ENCODE results near the gene PHYHIPL. TPM values are rescaled to one million over a fixed set of nuclear protein-coding genes. Genes with fewer than 3 reads are reported as not detected.

PHYHIPL gene
- polyA plus RNA-seq, 3 donors = 14.4 to 18.3 (median 14.7) TPM

DNA sequence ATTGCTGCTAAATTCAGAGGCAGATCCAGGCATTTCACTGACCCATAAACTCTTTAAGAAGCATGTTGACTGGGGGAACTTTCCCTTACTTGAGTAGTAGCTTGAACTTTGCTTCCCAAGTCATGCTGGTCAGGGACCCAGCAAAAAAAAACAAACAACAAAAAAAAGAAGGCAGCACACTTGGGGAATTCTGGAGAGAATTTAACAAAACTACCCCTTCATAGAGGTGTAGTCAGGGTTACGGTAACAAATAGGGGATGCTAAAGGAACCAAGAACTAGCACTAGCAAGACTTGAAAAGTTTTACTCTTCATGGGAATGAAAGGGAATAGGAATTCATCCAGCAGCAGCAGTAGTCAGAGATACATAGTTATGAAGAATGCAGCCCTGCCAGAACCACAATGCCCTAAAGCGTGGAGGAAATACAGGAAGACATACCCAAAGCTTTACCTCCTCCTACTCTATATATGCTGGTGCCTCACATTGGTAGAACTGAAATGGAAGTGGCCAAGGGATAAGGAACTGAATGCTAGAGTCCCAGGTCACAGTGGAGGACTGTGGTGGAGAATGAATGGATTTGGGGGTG lies 67.3 kb downstream of the PHYHIPL start:
- DNase-seq = no peak

DNA sequence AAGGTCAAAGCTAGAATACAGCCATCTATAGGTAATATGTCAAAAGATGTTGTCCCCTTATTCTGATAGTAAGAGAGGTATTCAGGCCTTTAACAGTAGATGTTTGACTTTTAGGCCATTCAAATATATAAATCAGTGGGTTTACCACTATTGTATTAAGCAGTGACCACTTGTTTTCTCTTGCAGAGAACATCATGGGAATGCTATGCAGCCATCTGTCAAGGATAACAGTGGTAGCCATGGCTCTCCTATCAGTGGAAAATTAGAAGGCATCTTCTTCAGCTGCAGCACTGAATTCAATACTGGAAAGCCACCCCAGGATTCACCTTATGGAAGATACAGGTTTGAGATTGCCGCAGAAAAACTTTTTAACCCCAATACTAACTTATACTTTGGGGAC lies 68.4 kb downstream of the PHYHIPL start:
- DNase-seq = no peak

- no peak for DNase-seq
Observed at GRCh38 chr10:59245686-59246085, 69.2 kb downstream of the PHYHIPL start.

DNA sequence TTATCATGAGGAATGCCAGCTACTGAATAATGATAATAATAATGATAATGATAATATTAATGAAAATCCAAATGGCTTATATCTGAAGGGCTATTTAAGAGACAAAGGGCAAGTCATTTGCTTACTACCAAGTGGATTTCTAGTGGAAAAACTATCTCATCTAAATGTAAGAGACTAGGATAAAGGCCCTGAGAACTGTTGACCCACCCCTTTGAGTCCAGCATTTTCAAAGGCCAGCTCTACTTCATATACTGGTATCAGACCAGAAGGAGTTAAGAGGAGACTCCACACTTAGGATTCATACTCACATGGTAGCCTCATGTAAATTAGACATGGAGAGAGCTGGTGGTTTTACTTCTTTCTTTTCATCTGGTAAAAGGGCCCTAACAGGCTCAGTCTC lies 76.0 kb downstream of the PHYHIPL start:
- no peak for DNase-seq

GRCh38 chr10:59255463-59255862 lies 79.0 kb downstream of the PHYHIPL start:
- no peak for DNase-seq

DNA sequence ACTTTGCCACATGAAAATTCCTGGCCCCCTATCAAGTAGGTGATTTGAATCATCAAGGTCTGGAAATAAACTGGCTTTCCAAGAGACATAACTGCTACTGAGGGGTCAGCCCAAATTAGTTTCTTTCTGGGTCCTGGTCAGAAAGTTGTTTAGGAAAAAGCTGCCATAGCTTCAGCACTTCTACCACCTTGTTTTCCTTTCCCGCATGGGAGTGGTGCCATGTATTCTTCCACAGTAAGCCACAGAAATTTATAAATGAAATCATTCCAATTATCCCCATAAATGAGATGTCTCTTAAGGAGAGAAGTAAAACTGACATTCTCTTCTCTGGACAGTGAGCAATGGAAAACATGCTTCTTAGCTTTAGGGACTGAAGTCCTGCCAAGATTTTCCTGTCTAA lies 80.8 kb downstream of the PHYHIPL start:
- no peak for DNase-seq

DNA sequence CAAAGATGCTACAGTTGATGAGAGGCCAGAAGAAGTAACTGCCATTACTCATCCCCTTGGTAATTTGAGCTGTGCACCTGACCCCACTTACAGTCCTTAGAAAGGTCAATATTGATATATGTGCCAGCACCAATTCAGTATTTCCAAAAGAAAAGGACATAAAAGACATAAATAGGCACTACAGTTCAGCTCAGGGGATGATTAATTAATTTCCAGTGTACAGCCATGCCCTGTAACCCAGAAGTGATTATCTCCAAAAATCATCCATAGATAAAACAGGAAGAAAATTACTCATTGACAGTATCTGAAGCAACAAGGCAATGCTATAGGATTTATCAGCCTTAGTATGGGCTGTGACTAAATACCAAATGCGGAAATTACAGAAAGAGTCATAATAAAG lies 82.4 kb downstream of the PHYHIPL start:
- DNase-seq = no peak

DNA sequence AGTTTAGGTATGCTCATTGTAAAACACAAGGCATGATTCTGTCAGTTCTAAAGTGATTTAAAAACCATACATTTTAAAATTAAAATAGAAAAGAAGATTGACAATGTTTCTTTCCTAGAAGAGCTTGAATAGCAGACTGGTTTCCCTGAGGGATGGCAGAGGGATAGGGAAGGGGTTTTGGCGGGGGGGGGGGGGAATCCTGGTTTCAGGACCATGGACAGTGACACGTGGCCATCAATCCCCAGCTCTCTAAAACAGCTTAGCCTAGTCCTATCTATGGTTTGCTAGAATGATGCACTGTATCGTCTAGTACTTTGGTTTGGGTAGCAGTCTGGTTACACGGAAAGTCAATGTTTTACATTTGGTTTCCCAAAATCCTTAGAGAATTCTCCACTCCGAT lies 88.7 kb downstream of the PHYHIPL start:
- DNase-seq = no peak

DNA sequence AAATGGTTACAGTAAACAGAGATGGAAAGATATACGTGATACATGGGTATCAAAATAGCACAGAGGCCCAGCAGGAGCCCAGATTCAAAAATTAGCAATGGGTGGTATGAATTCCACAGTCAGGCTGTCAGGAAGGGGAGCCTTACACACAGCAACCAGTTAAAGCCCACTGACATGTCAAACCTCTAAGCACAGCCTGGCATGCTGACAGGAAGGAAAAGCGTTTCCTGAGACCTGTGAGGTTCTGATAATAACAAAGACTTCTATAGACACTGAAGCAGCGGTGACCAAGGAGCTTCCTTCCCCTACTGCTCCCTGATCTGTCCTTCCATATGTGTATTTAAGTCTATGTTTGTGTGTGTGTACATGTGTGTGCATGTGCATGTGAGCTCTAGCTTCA lies 89.9 kb downstream of the PHYHIPL start:
- DNase-seq = no peak

- DNase-seq = no peak
Observed at GRCh38 chr10:59268460-59268859, 92.0 kb downstream of the PHYHIPL start.

DNA sequence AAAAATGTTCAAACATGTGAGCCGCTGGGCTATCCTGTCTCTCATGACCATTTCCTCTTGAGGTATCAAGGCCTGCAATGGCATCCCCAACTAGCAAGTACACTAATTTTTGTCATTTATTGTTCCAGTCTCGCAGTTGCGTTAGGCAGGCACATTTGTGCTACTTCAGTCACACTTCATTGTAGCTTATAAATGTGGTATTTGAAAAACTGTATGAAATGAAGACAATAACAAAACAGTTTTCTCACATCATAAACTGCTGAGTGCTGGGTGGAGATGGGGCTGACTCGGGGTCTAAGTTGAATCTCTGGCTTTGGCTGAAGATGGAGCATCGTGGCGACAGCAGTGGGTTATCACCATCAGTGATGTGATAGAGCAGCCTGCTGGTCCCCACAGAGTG lies 93.2 kb downstream of the PHYHIPL start:
- no peak for DNase-seq

DNA sequence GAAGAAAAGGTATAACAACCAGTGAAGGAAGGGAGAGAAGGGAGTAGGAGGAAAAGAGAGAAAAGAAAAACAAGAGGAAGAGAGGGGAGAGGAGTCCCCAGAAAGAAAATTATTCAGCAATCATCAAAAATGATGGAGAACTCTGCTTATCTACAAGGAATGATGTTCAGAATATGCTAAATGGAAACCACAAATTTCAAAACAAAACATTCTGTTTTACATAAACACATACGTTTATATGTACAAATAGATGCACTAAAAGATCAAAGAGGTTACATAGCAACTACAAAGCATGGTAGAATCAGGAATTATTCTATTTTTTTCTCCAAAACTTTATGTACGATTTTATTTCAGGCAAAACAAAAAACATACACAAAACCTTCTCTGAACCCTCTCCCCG lies 94.0 kb downstream of the PHYHIPL start:
- no peak for DNase-seq

DNA sequence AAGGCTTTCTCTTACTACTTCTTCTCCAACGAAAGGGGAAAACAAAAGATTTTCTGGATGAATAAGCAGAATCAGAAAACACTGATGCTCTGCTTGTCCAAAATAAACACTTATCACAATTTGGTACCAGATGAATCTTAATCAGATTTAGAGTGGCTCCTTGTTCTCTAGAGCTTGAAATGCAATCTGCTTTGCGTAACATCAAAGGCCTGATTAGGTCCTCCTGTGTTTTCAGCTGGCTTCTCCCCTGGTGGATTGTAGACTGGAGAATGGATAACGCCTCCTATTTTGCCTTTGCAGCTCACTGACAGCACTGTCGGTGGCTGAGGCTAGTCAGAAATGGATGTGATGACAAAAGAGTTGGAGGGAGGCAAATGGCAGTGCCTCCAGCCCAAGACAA lies 94.7 kb downstream of the PHYHIPL start:
- DNase-seq = no peak

DNA sequence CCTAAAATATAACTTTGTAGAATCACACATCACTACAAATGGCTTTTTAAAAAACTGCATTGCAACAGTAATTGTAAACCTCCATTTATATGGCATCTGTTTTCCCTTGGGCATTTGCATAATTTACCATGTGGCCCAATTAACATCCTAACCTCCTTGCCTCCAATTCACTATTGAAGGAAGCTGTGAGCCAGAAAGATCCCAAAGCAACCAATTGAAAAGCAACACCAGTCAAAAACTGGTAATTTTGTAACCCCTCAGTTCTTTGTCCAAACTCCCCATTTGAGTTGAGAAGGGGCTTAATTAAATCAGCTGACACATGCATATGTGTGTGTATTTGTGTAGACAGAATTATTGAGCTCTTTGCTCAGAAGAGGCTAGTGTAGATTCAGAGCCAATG lies 95.6 kb downstream of the PHYHIPL start:
- DNase-seq = no peak

GRCh38 chr10:59273445-59273844 lies 97.0 kb downstream of the PHYHIPL start:
- no peak for DNase-seq

DNA sequence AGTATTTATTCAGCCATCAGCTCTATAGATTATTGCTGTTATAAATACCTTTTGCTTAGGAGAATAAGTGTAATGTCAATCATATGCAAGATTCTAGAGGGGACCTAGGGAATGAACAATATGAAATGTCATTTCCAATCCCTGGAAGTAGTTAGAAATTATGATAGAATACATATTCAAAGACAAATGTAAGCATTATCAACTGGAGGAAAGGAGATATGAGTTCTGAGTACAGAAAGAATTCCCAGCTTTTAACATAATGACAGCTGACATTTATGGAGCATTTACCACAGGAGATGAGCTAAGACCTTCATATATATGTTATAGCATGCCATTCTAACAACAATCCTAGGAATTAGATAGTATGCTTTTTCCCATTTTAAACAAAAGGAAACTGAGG lies 99.7 kb downstream of the PHYHIPL start:
- DNase-seq = no peak

GRCh38 chr10:59276919-59277318 lies 100.5 kb downstream of the PHYHIPL start:
- DNase-seq = no peak

- DNase-seq = no peak
Observed at GRCh38 chr10:59279476-59279875, 103.0 kb downstream of the PHYHIPL start.

- DNase-seq = no peak
Observed at GRCh38 chr10:59279991-59280505, 103.6 kb downstream of the PHYHIPL start.

- DNase-seq = no peak
Observed at GRCh38 chr10:59281861-59282260, 105.4 kb downstream of the PHYHIPL start.

- DNase-seq = peak; percentile 44
Observed at GRCh38 chr10:59283456-59284091, 107.1 kb downstream of the PHYHIPL start.

DNA sequence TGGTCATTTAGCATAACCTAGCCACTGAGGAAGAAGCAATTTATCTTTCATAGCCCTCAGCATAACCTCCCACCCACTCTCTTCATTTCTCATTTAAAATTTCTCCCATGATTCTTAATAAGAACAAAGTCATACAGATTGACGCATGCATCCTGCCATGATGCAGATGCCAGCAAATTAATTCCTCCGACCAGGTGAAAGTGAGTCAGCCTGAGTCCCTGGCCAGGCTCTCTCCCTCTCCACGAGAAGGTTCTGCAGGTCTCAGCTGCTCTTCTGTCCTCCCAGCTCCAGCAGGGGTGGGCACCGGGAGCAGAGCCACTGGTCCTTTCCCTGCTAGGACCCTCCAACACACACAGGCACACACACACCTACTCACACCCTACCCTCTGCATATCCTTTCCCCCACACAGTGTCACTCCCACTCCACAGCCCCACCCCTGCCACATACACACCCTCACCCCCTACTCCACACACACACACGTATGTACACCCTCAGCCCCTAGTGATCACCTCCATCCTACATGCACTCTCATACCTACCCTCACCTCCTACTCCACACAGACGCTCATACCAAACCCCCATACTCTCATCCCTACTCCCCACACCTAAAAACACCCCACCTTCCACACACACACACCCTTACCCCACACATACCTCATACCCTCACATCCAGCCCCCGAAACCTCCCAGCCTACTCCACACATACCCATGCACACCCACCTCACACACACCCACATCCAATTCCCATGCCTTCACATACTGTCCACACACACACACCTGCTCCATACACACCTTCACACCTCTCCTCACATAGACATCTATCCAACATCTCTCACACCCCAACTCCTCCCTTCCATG lies 107.9 kb downstream of the PHYHIPL start:
- DNase-seq = no peak

GRCh38 chr10:59285073-59285472 lies 108.6 kb downstream of the PHYHIPL start:
- no peak for DNase-seq

Measured in renal pelvis (tissue), 4 donors.